GM21737 (cell line): ENCODE measurements around the gene SNX20.

ENCODE experiments used
- ATAC-seq: cut with Tn5 transposase; IDR thresholded peaks from one replicate; pipeline ENCODE4 v1.9.1; 2021; ENCODE audit warnings: mild to moderate bottlenecking, moderate library complexity; ENCODE audit not compliant: unreplicated experiment

SNX20 gene, protein sequence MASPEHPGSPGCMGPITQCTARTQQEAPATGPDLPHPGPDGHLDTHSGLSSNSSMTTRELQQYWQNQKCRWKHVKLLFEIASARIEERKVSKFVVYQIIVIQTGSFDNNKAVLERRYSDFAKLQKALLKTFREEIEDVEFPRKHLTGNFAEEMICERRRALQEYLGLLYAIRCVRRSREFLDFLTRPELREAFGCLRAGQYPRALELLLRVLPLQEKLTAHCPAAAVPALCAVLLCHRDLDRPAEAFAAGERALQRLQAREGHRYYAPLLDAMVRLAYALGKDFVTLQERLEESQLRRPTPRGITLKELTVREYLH

DNA sequence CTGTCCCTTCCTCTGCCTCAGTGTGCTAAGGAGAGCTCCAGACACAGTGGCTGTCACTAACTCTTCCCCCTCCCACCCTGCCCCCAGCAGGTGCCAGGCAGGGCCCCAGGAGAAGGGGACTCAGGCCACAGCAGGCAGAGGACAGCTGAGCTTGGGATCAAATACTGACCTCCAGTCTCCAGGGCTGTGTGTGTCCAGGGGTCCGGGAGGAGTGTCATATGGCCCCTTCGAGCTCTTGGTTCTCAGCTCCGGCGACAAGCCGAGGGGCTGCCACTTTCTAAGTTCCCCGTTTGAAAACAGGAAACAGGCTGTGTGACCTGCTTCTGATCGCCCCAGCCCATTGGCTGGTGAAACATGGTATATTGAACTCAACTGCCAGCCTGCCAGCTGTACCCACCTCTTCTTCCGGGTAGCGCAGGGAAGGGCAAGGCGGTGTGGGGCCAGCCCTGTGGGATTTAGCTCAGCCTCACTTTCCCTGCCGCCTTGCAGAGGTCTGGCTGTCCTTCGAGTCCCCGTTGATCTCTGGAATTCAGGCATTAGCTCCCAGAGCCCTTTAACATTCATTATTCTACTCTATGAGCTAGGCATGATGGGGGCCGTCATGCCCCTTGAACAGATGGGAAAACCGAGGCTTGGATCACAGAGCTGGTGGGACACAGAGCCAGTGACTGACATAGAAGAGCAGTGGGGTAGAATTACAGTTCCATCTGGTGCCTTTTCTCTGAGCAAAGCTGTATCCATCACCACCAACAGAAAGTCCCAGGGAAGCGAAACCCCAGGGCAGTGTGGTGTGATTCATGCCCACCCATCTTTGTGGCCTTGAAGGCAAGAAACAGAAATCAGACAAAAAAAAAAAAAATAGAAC, at the start of gene SNX20:
TSS of gene SNX20 (minus strand) at position 292 of the 865 bp plus-strand sequence. CDS start 3,786 bp downstream, outside the sequence.
- peak; percentile 48 for ATAC-seq

DNA sequence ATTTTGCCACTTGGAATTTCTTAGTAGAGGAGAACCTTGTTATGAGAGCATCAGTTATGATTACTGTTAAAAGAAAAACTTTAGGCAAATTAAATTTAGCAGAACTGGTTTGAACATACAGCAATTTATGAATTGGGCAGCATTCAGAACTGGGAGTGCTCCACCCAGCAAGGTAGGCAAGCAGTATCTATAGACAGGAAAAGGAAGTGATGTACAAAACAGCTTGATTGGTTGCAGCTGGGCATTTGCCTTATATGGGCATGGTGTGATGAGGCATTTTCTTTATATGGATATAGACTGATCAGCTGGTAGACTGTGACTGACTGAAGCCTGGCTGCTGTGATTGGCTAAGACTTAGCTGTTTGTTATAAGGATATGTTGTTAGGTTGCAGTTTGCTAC, 43.2 kb upstream of the SNX20 start:
- ATAC-seq = no peak

DNA sequence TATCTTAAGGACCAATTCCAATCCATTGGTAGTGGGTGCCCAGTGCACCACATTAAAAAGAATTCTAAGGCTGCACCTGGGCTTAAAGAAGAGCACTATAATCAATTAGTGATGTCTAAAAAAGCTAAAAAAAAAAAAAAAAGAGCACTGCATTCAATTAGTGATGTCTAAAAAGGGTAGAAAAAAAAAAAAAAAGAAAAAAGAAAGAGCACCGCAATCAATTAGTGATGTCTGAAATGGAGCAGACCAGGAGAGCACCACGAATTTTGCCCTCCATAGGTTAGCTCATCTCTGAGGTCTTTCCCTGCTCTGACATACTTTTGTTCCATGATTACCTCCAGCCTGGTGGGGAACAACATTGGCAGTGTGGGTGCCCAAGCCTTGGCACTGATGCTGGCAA, 41.8 kb upstream of the SNX20 start:
- ATAC-seq = no peak

DNA sequence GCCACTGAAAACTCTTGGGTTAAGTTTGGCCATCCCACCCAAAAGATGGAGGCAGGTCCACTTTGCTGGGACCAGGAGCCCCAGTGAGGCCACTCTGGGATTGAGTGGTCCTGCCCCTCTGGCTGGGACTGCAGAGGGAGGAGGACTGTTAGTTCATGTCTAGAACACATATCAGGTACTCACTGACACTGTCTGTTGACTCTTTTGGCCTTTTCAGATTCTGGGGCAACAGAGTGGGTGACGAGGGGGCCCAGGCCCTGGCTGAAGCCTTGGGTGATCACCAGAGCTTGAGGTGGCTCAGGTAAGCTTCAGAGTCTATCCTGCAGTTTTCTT, 41.3 kb upstream of the SNX20 start:
- ATAC-seq = no peak

DNA sequence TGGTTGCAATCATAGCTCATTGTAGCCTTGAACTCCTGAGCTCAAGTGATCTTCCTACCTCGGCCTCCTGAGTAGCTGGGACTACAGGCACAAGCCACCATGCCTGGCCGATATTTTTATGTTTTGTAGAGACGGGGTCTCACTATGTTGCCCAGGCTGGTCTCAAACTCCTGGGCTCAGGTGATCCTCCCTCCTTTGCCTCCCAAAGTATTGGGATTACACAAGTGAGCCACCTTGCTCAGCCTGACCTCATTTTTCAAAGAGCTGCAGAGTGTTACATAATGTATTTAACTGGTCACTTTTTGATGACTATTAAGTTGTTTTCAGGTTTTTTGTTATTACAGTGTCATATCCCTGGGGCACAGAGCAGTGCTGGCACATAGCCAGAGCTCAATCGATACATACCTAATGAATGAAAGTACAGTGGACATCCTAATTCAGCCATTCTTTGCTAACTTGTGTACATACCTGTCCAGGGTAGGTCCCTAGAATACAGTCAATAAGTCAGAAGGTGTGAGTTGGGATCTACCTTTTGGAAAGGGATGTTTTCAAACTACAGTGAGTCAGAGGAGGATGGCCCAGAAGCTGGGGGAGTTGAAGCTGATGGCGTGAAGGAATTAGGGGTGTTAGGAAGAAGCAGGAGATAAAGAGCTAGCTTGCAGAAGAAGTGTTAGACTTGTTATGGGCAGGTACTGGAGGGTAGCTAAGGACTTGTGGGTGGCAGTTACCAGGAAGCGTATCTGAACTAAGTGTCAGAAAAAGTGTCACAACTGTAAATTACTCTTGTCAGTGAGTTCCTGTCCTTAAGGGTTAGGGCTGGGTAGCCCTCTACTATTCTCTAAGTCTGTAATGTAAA, 40.7 kb upstream of the SNX20 start:
- no peak for ATAC-seq

DNA sequence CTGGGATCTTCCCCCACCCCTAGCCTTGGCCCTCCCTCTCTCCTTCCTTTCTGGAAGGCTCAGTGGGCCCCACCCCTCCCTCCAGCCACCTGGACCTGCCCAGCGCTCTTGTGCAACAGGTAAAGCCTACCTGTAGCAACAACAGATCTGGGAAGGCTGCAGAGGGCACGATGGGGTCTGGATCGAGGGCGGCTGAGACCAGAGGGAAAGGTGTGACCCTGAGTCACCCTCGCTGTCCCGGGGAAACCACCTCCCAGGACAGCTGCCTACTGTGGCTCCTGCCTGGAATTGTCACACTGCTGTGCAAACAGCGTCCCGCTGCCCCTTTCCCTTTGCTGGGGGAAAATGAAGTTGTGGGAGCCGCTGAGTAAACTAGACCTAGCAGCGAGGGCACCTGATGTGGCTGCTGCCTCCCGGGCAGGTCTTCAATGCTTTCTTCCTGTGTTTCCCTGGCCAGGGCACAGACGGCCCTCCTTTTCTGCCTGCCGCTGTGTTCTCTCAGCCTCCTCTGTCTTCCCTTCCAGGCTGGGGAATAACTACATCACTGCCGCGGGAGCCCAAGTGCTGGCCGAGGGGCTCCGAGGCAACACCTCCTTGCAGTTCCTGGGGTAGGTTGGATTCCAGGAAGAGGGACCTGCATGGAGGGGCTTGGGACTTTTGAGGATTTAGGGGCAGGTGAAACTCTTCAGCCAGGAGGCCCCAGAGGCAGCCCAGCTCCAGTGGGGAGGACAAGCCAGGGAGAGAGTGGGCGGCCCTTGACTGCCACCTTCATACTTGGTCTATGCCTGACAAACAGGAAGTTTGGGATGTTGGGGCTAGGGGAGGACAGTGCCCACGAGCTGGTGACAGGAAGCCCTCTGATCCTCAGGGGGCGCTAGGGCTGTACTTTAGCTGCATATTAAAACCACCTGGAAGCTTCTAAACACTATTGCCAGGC, 38.6 kb upstream of the SNX20 start:
- ATAC-seq = no peak

DNA sequence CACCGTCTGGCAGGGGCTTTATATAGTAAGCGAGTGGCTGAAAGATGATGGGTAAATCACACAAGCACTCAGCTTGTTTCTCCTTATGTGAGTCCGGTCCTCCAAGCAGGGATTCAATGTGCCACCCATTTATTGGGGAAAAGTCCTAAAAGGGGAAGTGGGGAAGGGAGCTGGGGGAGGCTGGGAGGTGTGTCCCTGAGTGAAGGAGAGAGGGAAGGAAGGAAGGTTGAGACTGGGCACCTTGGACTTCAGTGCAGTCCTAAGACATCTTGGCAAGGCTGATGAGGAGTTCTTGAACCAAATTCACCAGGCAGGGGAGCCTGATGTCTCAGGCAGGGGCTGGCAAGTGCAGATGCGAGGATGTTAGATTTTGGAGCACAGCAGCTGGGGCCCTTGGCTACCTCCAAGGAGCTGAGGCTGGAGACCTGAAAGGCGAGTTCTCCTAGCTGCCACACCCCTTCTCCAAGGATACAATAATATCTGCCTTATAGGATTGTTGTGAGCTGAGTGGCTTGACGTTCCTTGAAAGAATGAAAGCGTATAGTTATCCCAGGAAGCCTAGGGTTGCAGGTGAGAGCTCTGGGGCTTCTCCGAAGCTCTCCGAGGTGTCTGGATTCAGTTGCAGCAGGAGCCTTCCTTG, 37.8 kb upstream of the SNX20 start:
- ATAC-seq = no peak

DNA sequence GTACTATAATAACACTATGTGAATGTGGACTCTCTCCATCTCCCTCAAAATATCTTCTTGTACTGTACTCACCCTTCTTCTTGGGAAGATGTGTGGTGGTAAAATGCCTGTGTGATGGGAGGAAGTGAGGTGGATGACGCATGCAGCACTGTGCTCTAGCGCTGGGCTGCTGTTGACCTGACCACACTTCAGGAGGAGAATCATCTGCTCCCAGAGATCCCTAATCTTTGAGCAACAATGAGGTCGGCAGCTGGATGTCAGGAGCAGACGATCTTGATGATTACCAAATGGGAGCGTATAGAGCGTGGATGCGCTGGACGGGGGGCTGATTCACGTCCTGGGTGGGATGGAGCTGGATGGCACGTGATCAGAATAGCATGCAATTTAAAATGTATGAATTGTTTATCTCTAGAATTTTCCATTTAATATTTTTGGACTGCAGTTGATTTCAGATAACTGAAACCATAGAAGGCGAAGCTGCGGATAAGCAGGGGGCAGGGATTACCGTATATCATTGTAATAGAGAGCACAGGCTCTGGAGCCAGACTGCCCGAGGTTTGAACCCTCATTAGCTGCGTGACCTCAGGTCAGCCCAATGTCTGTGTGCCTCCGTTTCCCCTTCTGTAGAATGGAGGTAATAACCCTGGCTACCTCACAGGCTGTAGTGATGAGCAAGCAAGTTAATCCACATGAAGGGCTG, 37.1 kb upstream of the SNX20 start:
- no peak for ATAC-seq

DNA sequence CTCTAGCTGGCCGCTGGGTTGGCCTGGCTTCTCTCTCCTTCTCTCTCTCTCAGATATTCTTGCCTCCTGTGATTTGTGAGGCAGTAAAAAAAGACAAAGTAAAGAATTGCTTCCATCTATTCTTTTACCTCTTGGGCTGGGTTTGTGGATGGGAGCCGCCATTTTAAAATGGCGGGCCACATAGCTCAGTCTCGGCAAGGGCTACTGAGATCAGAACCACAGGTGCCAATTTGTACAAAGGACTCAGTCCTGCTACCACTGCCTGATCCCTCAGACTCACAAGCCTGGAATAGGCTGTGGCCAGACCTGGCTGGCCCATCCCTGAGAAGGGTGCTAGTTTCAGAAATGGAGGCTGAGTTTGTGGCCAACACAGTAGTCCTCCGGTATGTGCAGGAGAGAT, 36.4 kb upstream of the SNX20 start:
- ATAC-seq = no peak

DNA sequence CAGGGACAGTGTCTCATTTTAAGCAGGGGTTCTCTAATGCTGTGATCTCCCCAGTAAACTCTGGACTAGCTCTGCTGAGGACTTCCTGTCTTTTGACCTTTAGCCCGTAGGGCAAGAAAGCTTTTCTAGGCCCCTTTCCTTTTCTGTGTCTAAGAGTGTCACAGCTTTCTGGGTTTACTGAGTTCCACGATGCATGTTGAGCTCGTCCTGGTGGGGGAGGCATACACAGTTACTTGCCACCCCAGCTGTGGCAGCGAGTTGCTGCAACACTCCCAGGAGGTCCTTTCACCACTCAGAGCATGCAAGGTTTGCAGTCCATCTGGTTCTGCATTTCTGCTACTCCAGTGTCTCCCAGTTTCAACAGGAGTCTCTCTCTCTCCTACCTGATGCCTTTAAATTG, 36.0 kb upstream of the SNX20 start:
- no peak for ATAC-seq

DNA sequence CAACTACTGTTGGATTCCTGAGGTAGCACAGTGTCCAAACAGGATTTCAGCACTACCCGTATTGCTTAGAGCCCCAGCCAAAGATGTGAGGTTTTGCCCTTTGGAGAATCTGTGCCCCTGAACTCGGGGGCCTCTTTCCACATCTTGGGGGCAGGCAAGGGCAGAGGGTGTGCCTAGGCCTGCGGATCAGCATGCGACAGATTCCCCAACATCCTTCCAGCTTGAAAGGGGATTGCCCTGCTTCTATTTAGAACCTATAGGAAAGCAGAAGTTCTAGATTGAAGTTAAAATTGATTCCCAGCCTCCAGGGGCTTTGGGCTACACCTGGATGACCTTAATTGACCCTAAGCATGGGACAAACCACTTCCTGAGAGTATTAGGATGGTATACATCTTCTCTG, 31.8 kb upstream of the SNX20 start:
- ATAC-seq = no peak

DNA sequence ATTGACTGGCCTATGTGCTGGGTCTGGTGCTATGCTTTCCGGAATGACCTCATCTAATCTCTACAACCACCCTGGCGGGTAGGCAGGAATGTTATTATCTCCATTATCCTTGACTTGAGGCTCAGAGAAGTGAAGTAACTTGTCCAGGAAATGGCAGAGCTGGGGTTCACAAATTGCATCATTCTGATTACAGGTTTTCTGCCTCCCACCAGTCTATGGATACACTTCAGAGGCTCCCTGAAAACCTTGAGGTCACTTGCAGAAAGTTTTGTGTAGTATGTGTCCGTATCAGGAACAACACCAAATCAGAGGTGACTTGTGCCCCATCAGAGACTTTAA, 31.4 kb upstream of the SNX20 start:
- ATAC-seq = no peak

DNA sequence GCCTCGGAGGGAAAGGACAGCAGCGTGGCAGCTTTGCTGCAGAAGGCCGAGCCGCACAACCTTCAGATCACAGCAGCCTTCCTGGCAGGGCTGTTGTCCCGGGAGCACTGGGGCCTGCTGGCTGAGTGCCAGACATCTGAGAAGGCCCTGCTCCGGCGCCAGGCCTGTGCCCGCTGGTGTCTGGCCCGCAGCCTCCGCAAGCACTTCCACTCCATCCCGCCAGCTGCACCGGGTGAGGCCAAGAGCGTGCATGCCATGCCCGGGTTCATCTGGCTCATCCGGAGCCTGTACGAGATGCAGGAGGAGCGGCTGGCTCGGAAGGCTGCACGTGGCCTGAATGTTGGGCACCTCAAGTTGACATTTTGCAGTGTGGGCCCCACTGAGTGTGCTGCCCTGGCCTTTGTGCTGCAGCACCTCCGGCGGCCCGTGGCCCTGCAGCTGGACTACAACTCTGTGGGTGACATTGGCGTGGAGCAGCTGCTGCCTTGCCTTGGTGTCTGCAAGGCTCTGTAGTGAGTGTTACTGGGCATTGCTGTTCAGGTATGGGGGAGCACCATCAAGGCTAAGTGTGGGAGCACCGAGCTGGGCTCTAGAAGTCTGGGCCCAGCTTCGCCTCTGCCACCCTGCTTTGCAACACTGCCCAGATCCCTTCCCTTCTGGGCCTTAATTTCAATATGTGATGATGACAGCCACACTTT, 30.9 kb upstream of the SNX20 start:
- ATAC-seq = no peak

DNA sequence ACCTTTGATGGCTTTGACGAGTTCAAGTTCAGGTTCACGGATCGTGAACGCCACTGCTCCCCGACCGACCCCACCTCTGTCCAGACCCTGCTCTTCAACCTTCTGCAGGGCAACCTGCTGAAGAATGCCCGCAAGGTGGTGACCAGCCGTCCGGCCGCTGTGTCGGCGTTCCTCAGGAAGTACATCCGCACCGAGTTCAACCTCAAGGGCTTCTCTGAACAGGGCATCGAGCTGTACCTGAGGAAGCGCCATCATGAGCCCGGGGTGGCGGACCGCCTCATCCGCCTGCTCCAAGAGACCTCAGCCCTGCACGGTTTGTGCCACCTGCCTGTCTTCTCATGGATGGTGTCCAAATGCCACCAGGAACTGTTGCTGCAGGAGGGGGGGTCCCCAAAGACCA, 29.9 kb upstream of the SNX20 start:
- ATAC-seq = no peak

DNA sequence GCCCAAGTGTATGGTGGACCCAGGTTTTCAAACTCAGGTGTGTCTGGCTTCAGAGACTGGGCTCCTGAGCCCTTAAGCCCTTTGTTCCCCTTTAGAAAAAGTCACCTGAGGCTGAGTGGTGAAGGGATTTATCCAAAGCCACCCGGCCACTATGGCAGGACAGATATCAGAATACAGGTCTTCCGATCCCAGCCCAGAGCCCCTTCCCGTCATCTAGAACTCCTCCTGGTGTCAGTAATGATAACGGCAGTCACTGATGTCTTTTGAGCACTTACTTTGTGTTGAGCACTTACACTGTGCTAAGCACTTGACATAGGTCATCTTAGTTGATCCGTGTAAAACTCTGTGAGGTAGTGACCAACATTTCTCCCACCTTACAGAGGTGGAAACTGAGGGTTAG, 28.9 kb upstream of the SNX20 start:
- no peak for ATAC-seq

DNA sequence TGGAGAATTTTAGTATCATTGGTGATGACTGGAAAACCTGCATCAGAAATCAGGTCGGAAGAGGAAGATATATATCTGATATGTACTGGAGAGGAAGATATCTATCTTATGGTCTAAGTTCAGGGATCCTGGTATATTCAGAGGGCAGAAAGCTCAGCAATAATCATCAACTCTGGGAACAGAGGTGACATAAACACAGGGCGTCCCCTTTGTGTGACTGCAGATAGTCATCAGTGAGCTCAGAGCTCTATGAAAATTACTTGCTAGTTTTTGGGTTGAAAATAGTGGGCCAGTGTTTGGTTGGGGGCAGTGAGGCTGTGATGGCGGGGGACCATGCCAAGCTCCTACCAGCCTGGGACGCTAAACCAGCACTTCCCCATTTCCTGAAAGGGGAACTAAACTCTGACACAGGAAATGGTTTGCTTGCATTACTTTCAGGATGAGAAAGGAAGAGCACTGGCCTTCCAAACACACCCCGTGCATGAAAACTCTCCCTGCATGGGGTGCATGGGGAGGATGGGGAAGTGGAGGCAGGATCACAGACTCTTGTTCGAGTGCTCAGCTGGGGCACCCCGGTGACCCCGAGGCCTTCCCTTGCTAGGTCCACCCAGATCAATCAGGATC, 28.1 kb upstream of the SNX20 start:
- ATAC-seq = no peak

DNA sequence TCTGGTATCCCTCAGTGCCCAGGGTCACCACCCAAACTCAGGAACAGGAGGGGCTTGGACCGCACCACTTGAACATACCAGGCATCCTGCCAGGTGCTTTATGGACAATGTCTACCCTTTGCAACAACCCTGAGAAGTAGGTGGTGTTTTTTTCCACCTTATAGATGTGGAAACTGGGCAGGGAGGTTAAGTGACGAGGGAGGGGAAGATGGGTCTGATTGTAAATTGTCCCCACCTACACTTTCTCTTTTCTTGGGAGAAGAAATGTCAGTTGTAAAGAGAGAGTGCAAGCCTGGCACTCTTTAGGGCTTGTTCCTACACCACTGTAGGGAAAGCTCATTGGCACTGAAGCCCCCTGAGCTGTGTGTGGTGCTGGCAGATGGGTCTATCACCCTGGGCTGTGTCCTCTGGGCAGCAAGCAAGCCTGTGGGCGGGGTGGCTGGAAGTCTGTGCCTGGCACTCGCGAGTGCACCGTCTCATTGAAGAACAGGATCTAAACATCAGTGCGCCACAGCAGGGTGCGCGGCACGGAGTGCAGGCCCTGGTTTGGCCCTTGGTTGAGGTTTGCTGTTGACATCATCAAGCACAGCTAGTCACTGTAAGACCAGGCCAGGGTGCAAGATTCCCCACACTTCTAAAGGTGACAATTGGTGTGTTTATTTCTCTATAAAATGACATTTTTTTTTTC, 27.4 kb upstream of the SNX20 start:
- no peak for ATAC-seq

DNA sequence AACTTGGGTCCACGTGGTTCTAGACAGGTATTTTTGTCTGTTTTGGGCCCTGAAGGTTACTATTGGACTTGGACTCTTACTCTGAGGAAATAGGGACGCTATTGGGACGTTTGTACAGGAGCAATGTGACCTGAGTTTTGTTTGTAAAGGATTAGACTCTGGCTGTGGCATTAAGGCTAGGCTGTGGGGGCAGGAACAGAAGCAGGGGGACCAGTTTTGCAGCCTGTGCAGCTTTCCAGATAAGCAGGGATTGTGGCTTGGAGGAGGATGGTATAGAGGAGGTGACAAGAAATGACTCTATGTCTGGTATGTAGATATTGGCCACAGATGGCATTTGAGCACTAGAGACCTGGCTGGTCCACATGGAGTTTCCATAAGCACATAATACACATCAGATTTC, 25.1 kb upstream of the SNX20 start:
- no peak for ATAC-seq
